IgD-negative memory B cell (primary cell): ENCODE results near the gene AGPS. TPM values are rescaled to one million over a fixed set of nuclear protein-coding genes. Genes with fewer than 3 reads are reported as not detected.

ENCODE experiments used
- H3K27ac Mint-ChIP-seq, 3 donors: one replicate each; pipeline ENCODE4 v1.8.0; 2020 to 2022; ENCODE audit warnings: mild to moderate bottlenecking in 3 of 3, mixed read lengths in 3 of 3, moderate library complexity in 1 of 3
- H3K27me3 Mint-ChIP-seq: one replicate; pipeline ENCODE4 v1.8.0; 2021; ENCODE audit warnings: mixed read lengths
- H3K36me3 Mint-ChIP-seq: one replicate; pipeline ENCODE4 v1.8.0; 2020; ENCODE audit warnings: mild to moderate bottlenecking, mixed read lengths
- H3K4me1 Mint-ChIP-seq, 3 donors: one replicate each; pipeline ENCODE4 v1.8.0; 2020 to 2022; ENCODE audit warnings: mixed read lengths in 3 of 3, mild to moderate bottlenecking in 1 of 3
- H3K4me3 Mint-ChIP-seq, 4 donors: one replicate each; pipeline ENCODE4 v1.8.0; 2020 to 2022; ENCODE audit warnings: mild to moderate bottlenecking in 4 of 4, mixed read lengths in 4 of 4, moderate library complexity in 3 of 4
- H3K9me3 Mint-ChIP-seq, 3 donors: one replicate each; pipeline ENCODE4 v1.8.0; 2020 to 2021; ENCODE audit warnings: mixed read lengths in 3 of 3, mild to moderate bottlenecking in 1 of 3
- polyA plus RNA-seq: library from polyadenylated mRNA; unstranded; fragments of 300-500 nt; fragmentation: Illumina TruSeq; gene quantifications from one replicate; pipeline ENCODE4 v1.2.3, GENCODE V29; 2021

Gene AGPS
- polyA plus RNA-seq, 1 donor from 2014 or later: 11.7 TPM

DNA sequence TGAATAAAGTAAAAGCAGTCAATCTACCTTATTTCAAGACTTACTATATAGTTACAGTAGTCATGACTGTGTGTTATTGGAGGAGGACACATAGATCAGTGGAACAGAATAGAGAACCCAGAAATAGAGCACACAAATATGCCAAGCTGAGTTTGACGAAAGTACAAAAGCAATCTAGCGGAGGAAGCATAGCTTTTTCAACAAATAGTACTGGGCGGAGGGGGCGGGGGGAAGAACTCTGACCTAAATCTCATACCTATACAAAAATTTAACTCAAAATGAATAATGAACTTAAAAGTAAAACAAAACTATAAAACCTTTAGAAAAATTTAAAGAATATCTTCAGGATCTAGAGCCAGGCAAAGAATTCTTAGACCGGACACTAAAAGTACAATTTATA is 139.1 kb downstream of the AGPS start:
- Mint-ChIP-seq H3K9me3 (no peaks in the 10 kb centered on the region), H3K36me3 (peaks cover 5% of the 10 kb centered on the region), H3K27ac (no peak overlapping the region), H3K4me1 (no peaks in the 10 kb centered on the region), H3K27me3 (no peaks in the 10 kb centered on the region), H3K4me3 (no peak overlapping the region)

DNA sequence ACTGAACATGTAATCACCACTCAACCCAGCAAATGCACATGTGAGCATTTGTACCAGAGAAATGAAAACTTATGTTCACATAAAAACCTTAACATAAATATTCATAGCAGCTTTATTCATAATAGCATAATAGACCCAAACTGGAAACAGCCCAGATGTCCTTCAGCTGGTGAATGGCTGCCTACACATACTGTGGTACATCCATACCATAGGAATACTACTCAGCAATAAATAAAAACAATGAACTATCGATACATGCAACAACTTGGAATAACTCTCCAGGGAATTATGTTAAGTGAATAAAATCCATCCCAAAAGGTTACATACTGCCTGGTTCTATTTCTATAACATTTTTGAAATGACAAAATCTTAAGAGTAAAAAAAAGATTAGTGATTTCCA is 140.0 kb downstream of the AGPS start:
- Mint-ChIP-seq H3K4me1 (no peaks in the 10 kb centered on the region), H3K27me3 (no peaks in the 10 kb centered on the region), H3K36me3 (peaks cover 3% of the 10 kb centered on the region), H3K27ac (no peak overlapping the region), H3K4me3 (no peak overlapping the region), H3K9me3 (no peaks in the 10 kb centered on the region)

DNA sequence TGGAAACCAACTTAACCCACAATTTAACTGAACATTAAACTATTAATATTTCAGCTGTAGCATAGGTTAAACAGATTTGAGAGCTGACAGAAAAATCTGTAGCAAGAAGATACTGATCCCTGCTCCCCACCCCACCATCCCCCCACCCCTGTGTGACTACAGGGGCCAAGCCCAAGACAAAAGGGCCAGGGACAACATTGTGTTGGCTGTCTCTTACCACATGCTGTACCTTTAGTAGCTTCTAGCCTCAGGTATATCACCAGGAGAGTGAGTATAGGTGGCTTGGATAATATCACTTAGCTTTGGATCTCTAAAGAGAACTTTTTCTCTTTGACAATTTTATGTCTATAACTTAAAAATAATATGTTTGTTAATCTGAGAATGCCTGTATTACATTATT is 140.7 kb downstream of the AGPS start:
- Mint-ChIP-seq H3K4me3 (no peak overlapping the region), H3K27ac (no peak overlapping the region), H3K4me1 (no peaks in the 10 kb centered on the region), H3K9me3 (no peaks in the 10 kb centered on the region), H3K27me3 (no peaks in the 10 kb centered on the region), H3K36me3 (no peaks in the 10 kb centered on the region)

DNA sequence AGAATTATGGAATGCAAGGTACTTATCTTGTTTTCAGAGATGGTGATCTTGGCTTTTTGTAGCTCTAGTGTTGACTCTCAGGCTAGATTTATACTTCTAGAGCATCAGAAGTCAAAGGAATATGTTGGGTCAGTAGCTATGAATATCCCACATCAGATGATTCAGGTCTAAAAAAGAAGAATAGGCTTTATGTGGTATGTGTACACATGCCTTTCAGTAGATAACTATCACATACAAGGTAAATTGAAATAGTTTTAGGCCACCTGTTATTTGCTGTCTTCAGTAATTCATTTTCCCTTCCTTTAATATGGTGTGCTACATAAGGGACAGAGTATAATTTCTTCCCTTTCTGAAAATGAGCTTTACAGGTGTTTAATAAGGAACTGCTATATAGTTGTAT is 142.4 kb downstream of the AGPS start:
- no peak overlapping the region for H3K27ac Mint-ChIP-seq

DNA sequence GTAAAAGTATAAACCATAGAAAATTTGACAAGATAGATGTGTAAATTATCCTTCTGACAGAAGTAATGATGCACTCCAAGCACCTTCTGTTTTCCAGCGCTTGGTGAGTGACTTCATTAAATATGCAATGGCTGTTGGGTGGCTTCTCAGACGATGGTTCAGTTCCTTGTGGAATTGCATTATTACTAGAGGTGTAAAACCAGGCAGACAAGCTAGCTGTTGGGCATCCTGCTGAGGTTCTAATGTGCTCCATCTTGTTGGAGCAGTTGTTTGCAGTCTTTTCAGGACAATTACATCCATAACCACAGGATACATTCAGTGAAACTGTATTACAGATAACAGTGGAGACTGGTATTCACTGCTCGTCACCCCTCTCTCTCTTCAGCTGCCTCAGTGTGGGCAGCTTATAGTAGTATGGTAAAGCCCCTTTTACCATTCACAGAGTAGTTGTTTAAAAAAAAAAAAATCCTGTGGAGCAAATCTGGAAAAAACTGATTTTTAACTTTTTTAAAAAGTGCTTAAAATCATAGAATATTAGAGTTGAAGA is 143.5 kb downstream of the AGPS start:
- Mint-ChIP-seq H3K4me3 (no peak overlapping the region), H3K36me3 (no peaks in the 10 kb centered on the region), H3K27me3 (no peaks in the 10 kb centered on the region), H3K27ac (no peak overlapping the region), H3K4me1 (no peaks in the 10 kb centered on the region), H3K9me3 (no peaks in the 10 kb centered on the region)

More for the DNA sequence above, 142.4 kb downstream of the AGPS start:
- Mint-ChIP-seq H3K4me3 (no peak overlapping the region), H3K9me3 (no peaks in the 10 kb centered on the region), H3K4me1 (no peaks in the 10 kb centered on the region), H3K27me3 (no peaks in the 10 kb centered on the region), H3K36me3 (no peaks in the 10 kb centered on the region)

DNA sequence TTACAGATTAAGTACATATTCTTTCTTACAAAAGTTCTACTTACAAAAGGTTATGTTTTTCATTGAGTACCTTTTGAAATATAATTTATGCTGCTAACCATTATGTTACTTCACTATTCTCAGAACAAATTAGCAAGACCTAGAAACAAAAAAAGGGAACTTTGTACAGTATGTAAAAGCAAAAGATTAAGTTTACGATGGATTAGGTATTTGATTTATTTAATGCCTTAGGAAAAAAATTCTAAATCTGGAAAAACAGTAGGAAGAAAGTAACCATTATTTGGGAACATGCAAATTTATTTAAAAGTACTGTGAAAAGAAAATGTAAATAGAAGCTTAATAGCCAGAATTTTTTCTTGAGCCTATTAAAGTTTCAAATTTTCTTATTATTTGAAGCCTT is 144.6 kb downstream of the AGPS start:
- Mint-ChIP-seq H3K4me1 (no peaks in the 10 kb centered on the region), H3K4me3 (no peak overlapping the region), H3K9me3 (no peaks in the 10 kb centered on the region), H3K36me3 (no peaks in the 10 kb centered on the region), H3K27me3 (no peaks in the 10 kb centered on the region), H3K27ac (no peak overlapping the region)

DNA sequence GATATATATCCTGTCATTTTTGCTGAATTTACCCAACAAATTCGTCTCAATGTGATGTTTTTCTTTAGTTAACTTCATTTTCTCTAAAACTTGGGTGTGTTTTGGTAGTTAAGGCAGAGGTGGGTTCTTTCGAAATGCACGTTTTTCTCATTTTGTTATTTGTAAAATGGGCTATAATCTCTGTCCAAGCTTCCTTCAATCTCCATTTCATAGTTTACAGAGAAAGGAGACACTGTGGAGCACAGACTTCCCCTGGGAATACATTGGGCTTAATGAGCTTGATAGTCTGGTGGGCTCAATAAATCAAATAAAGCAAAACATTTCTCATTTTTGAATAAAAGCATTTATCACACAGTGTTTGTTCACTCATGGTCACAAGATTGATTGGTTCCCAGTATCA is 145.1 kb downstream of the AGPS start:
- Mint-ChIP-seq H3K36me3 (no peaks in the 10 kb centered on the region), H3K4me3 (no peak overlapping the region), H3K4me1 (no peaks in the 10 kb centered on the region), H3K27me3 (no peaks in the 10 kb centered on the region), H3K27ac (no peak overlapping the region), H3K9me3 (no peaks in the 10 kb centered on the region)

DNA sequence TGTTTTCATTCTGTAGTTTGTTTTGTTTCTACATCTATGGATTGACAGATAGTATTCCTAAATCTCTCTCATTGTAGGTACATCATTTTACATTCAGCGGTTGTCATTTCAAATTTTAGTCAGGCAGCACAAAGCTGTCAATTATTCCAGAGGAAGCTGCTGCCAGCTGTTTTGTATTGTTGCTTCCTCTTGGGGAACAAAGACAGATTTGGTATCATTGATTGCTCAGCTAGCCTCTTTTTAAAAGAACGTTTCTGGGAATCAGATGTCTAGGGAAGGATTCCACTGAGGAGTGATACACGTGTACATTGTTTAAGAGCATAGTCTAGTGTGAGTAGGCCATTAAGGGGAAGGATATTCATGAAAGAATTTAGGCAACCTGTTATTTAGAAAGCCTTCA is 145.8 kb downstream of the AGPS start:
- Mint-ChIP-seq H3K27ac (no peak overlapping the region), H3K4me3 (no peak overlapping the region), H3K27me3 (no peaks in the 10 kb centered on the region)

DNA sequence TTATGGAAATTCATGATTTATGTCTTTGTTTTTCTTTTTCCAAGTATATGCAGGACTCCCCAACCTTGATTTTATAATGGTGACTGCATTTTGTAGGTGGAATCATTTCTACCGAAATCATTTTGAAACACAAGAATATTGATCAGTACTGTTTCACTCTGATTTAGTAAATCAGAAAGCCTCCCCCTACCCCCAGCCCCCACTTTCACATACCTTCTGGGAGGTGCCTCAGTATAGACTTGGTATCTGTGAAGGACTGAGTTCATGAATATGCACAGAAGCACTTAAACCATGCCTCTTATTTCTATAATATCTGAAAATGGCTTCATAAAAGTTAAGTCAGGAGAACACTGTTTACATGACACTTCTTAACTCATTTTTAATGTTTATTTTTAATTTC is 147.7 kb downstream of the AGPS start:
- H3K27me3 Mint-ChIP-seq: no peaks in the 10 kb centered on the region
- no peaks in the 10 kb centered on the region for H3K36me3 Mint-ChIP-seq
- no peaks in the 10 kb centered on the region for H3K9me3 Mint-ChIP-seq
- H3K4me1 Mint-ChIP-seq: peaks cover 0 to 6% (median 2%) of the 10 kb centered on the region in 3 donors
- H3K27ac Mint-ChIP-seq: no peak overlapping the region
- H3K4me3 Mint-ChIP-seq: no peak overlapping the region

More for the DNA sequence above, 145.8 kb downstream of the AGPS start:
- H3K36me3 Mint-ChIP-seq: no peaks in the 10 kb centered on the region
- H3K4me1 Mint-ChIP-seq: no peaks in the 10 kb centered on the region
- H3K9me3 Mint-ChIP-seq: no peaks in the 10 kb centered on the region

DNA sequence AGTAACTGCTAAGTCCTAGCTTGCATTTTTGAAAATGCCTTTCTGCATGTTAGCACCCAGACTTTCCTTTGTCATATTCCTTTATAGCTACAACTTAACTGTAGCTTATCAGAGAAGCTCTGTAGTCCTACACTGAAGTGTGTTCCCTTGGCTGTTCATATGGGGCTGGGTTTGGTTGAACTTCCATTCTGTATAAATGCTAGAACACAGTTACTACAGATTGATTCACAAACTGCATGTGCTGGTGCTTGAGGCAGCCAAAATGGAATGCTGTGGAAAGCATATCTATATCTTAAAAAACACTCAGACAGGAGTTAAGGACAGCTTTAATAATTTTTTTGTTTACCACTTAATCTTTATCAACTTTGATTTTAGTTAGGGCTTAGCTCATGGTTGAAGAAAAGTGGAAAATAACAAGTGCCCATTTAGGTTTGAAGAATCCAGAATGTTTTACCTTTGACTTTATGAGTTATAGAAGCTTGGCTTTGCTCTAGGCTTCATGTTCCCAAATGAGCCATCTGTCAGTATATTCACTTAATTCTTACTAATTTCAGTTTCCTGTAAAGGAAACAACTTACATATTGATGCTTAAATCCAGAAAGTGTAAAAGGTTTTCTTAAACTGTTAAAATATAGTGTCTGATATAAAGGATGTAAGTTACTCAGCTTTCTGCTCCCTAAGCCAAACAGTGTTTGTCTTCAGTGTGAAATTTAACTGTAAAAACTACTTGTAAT is 148.9 kb downstream of the AGPS start:
- Mint-ChIP-seq H3K36me3 (peaks cover 3% of the 10 kb centered on the region), H3K4me3 (no peak overlapping the region), H3K27me3 (no peaks in the 10 kb centered on the region), H3K9me3 (no peaks in the 10 kb centered on the region), H3K4me1 (peaks cover 0 to 7% (median 3%) of the 10 kb centered on the region in 3 donors), H3K27ac (peak overlapping the region in 1 of 3 donors; percentile 43)

DNA sequence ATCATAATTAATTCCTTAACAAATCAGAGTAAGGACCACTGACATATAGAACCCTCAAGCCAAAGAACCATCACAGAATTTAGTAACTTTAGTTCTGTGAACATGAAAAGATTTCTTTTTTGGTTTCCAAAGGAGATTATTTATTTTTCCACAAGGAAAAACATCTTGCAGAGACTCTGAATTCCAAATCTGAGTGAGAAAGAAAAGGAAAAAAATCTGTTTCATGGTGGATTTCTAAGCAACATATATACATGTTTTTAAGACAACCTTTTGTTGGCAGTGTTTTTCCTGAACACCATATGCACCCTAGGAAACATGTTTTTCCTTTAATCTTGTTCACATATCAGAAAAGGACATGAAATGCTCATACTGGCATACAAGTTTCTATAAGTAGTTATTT is 149.8 kb downstream of the AGPS start:
- no peaks in the 10 kb centered on the region for H3K9me3 Mint-ChIP-seq
- H3K4me3 Mint-ChIP-seq: no peak overlapping the region
- H3K27ac Mint-ChIP-seq: no peak overlapping the region
- H3K27me3 Mint-ChIP-seq: no peaks in the 10 kb centered on the region
- peaks cover 0 to 7% (median 3%) of the 10 kb centered on the region in 3 donors for H3K4me1 Mint-ChIP-seq
- H3K36me3 Mint-ChIP-seq: peaks cover 3% of the 10 kb centered on the region

DNA sequence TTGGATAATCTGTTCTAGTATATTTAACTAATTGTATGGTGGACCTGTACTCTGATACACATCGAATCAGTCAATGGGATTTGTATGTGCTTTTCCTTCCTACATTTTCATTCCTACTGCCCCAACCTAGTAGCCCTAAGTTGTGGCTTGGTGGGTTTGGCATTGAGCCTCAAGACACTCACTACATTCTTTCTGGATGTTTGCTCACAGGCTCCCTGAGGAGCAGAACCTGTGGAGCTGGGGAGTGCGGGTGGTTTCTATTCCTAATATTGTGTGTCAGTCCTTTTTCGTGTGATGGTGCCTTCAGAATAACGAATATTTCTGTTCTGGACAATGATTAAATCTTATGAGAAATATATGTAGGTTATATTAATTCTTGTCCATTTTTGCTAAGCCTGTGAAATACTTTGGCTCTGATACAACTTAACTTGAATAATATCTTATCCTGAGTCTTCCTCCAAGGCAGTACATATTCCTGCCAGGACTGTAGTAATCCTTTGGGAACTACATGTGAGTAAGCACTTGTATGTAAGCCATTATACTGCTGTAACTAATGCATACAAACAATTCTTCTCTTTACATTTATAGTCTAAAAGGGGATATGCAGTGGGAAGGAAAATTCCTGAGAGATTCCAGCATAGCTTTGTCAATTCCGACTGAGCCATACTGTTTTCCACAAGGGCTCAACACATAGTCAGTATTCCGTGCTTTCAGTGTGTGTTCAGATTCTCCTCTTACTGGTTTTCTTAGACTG is 150.6 kb downstream of the AGPS start:
- Mint-ChIP-seq H3K27me3 (no peaks in the 10 kb centered on the region), H3K4me3 (no peak overlapping the region), H3K36me3 (peaks cover 3% of the 10 kb centered on the region), H3K27ac (no peak overlapping the region), H3K4me1 (peaks cover 0 to 7% (median 3%) of the 10 kb centered on the region in 3 donors), H3K9me3 (no peaks in the 10 kb centered on the region)

DNA sequence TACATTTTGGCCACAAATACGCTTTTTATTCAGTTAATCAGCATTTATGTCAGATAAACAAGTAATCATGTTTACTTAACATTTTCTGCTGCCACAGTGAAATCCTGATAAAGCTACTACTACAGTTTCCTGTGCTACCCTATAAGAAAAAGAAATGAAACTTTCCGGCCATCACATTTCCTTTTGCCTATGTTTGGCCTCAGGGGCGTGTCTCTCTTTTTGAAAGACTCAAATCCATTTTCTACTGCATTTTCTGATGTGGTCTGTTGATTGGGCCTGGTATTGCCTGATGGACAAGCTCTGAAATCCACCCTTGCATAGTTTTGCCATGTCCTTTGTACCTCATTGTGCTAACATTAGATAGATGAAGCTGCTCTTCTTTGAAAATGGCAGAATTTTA is 152.6 kb downstream of the AGPS start:
- peak overlapping the region in 1 of 3 donors; percentile 50 for H3K27ac Mint-ChIP-seq
- H3K4me3 Mint-ChIP-seq: no peak overlapping the region
- peaks cover 0 to 7% (median 3%) of the 10 kb centered on the region in 3 donors for H3K4me1 Mint-ChIP-seq
- H3K36me3 Mint-ChIP-seq: peaks cover 3% of the 10 kb centered on the region
- no peaks in the 10 kb centered on the region for H3K9me3 Mint-ChIP-seq
- H3K27me3 Mint-ChIP-seq: no peaks in the 10 kb centered on the region

DNA sequence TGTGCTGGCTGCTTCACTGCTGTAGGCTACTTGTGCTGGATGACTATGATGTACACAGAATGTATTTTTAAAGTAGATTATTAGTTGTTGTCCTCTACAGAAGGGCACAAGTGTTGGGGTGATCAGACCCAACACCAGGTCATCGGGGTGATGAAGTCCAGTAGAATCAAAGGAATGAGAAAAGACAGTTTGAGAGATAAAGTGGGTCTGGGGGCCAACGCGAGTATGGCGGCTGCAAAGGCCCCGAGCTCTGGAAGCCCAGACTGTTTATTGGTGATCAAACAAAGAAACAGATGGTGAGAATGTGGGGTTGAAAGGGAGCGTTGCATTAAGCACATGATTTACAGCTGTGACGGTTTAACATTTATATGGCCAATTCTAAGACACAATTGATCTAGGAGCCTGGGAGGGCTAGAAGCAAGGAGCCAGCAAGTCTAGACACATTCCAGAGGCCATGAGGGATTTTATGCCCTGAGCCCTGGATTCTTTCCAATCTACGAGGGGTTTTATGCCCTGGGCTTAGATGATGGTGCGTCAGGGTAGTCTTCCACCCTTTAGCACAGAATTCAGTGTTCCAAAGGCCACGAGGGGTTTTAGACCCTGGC is 153.5 kb downstream of the AGPS start:
- H3K36me3 Mint-ChIP-seq: peaks cover 3% of the 10 kb centered on the region
- H3K4me1 Mint-ChIP-seq: peaks cover 0 to 7% (median 3%) of the 10 kb centered on the region in 3 donors
- no peaks in the 10 kb centered on the region for H3K27me3 Mint-ChIP-seq
- no peaks in the 10 kb centered on the region for H3K9me3 Mint-ChIP-seq
- peak overlapping the region in 1 of 3 donors; percentile 50 for H3K27ac Mint-ChIP-seq
- H3K4me3 Mint-ChIP-seq: peak overlapping the region in 2 of 4 donors; percentile 33 to 70

DNA sequence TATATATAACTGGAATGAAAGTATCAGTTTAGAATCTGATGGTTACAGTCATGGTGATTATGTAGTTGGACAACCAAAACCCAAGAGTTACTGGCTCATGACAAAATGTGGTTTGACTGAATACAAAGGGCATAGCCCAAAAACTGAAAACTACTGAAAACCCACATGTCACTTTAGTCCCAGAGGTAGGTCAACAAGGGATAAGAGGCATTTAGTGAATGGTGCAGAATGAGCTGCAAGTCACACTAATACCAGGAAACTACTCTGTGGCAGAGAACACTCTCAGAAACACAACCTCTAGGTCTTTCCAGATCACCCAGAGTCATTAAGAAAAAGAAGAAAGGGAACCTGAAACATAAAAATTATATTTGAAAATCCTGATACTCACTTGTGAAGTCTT is 154.5 kb downstream of the AGPS start:
- Mint-ChIP-seq H3K27ac (no peak overlapping the region), H3K36me3 (peaks cover 3% of the 10 kb centered on the region), H3K9me3 (no peaks in the 10 kb centered on the region)

More for the DNA sequence above, 154.5 kb downstream of the AGPS start:
- Mint-ChIP-seq H3K4me1 (peaks cover 0 to 9% (median 3%) of the 10 kb centered on the region in 3 donors), H3K27me3 (no peaks in the 10 kb centered on the region), H3K4me3 (peak overlapping the region in 1 of 4 donors; percentile 42)
